ENCODE results near the gene STK24. TPM values are rescaled to one million over a fixed set of nuclear protein-coding genes. Genes with fewer than 3 reads are reported as not detected.

Gene STK24
- total and polyA plus RNA-seq, 4 donors, result 39.9 to 64.5 (median 58.1) TPM

DNA sequence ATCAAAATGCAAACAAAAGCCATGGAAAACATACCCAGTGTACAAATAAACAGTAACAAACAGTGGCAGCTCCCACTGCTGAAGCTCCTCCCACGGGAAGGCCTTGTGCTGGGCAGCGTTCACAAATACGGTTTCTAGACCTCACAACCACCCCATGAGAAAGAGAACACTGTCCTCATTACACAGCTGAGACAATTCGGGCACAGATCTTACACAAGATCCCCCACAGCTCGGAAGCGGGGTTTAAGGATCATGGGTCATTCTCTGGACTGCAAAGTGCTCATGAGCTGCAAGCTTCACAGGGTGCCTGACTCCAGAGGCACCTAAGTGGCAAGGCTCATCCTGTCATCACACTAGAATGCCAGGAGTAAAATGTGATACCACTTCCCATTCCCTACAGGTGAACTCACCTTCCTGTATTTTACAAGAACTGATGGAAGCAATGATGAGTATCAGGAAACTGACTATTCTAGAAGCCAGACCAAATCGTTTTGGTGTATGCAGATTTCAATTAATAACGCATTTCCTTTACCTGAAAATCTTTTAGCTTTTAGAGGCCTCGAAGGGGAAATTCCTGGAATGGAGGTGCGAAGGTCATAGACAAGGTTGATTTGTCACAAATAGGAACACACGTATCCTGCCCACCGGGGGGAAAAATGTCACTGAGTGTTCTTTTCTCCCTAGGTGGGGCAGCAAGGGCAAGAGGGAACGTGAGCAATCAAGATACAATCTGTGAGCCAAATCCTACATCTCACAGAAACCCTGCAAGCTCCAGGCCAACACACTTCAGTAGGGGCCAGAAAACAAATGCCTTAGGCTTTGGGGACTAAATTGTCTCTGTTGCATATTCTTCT lies 41.2 kb downstream of the STK24 start:
- 83 to 88% methylated on average over 13 of the region's 13 CpGs for WGBS, 2 donors
- Histone ChIP-seq H3K36me3 (ENCODE audit: control insufficient read depth in 1 of 2, insufficient read depth in 2 of 2, low read length in 1 of 2) (no peaks in the 10 kb centered on the region), H3K9me3 (ENCODE audit: control insufficient read depth, low read length) (no peaks in the 10 kb centered on the region), H3K4me1 (ENCODE audit: control insufficient read depth in 1 of 2, insufficient read depth in 2 of 2, low read length in 2 of 2) (no peaks in the 10 kb centered on the region), H3K27ac (ENCODE audit: low read depth in 1 of 2, low read length in 2 of 2) (no peak overlapping the region), H3K27me3 (ENCODE audit: control insufficient read depth in 1 of 2, insufficient read depth in 2 of 2, low read length in 1 of 2) (no peaks in the 10 kb centered on the region), H3K4me3 (ENCODE audit: low read length in 2 of 2) (no peak overlapping the region)
- intact Hi-C loops (cut with DNase I), result no loop called here
- DNase-seq (no peak), ATAC-seq (ENCODE audit: low FRiP score) (no peak)

- WGBS, 2 donors, result 93 to 95% methylated on average over 7 of the region's 7 CpGs
- H3K9me3 ChIP-seq (ENCODE audit: control insufficient read depth, low read length), result no peaks in the 10 kb centered on the region
- H3K4me3 ChIP-seq (ENCODE audit: low read length in 2 of 2), result no peak overlapping the region
- intact Hi-C loops (cut with DNase I), result no loop called here
- H3K27me3 ChIP-seq (ENCODE audit: control insufficient read depth in 1 of 2, insufficient read depth in 2 of 2, low read length in 1 of 2), result no peaks in the 10 kb centered on the region
- no peaks in the 10 kb centered on the region for H3K4me1 ChIP-seq (ENCODE audit: control insufficient read depth in 1 of 2, insufficient read depth in 2 of 2, low read length in 2 of 2)
- H3K27ac ChIP-seq (ENCODE audit: low read depth in 1 of 2, low read length in 2 of 2), result no peak overlapping the region
- H3K36me3 ChIP-seq (ENCODE audit: control insufficient read depth in 1 of 2, insufficient read depth in 2 of 2, low read length in 1 of 2), result no peaks in the 10 kb centered on the region
- ATAC-seq (ENCODE audit: low FRiP score) (no peak), DNase-seq (no peak)
These were observed 42.1 kb downstream of the STK24 start for GRCh38 chr13:98534821-98535220.

- Histone ChIP-seq H3K4me1 (ENCODE audit: control insufficient read depth in 1 of 2, insufficient read depth in 2 of 2, low read length in 2 of 2) (no peaks in the 10 kb centered on the region), H3K9me3 (ENCODE audit: control insufficient read depth, low read length) (no peaks in the 10 kb centered on the region), H3K27me3 (ENCODE audit: control insufficient read depth in 1 of 2, insufficient read depth in 2 of 2, low read length in 1 of 2) (no peaks in the 10 kb centered on the region), H3K36me3 (ENCODE audit: control insufficient read depth in 1 of 2, insufficient read depth in 2 of 2, low read length in 1 of 2) (no peaks in the 10 kb centered on the region), H3K4me3 (ENCODE audit: low read length in 2 of 2) (no peak overlapping the region), H3K27ac (ENCODE audit: low read depth in 1 of 2, low read length in 2 of 2) (no peak overlapping the region)
- DNase-seq, result no peak
- intact Hi-C loops (cut with DNase I), result no loop called here
- ATAC-seq (ENCODE audit: low FRiP score), result no peak
- 94 to 96% methylated on average over 9 of the region's 9 CpGs for WGBS, 2 donors
These were observed 43.0 kb downstream of the STK24 start for GRCh38 chr13:98533912-98534311.

DNA sequence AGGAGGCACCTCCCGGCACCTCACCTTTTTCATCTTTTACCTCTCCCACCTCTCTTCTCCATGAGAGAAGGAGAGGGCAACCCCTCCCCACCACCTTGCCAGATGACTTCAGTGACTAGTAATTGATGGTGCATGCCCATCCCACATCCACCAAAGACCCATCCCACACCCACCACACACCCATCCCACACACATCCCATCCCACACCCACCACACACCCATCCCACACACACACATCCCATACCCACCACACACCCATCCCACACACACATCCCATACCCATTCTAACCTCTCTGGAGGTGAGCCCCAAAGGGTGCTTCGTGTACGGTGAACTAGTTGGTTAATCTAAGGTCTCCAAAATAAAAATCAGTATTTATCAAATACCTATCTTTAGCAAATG lies 44.7 kb downstream of the STK24 start:
- no peak for DNase-seq
- Histone ChIP-seq H3K36me3 (ENCODE audit: control insufficient read depth in 1 of 2, insufficient read depth in 2 of 2, low read length in 1 of 2) (no peaks in the 10 kb centered on the region), H3K4me3 (ENCODE audit: low read length in 2 of 2) (no peak overlapping the region), H3K4me1 (ENCODE audit: control insufficient read depth in 1 of 2, insufficient read depth in 2 of 2, low read length in 2 of 2) (no peaks in the 10 kb centered on the region), H3K27ac (ENCODE audit: low read depth in 1 of 2, low read length in 2 of 2) (no peak overlapping the region), H3K27me3 (ENCODE audit: control insufficient read depth in 1 of 2, insufficient read depth in 2 of 2, low read length in 1 of 2) (no peaks in the 10 kb centered on the region), H3K9me3 (ENCODE audit: control insufficient read depth, low read length) (no peaks in the 10 kb centered on the region)
- intact Hi-C loops (cut with DNase I), result no loop called here
- 99% methylated on average over 3 of the region's 3 CpGs for WGBS, 2 donors
- ATAC-seq (ENCODE audit: low FRiP score), result no peak

DNA sequence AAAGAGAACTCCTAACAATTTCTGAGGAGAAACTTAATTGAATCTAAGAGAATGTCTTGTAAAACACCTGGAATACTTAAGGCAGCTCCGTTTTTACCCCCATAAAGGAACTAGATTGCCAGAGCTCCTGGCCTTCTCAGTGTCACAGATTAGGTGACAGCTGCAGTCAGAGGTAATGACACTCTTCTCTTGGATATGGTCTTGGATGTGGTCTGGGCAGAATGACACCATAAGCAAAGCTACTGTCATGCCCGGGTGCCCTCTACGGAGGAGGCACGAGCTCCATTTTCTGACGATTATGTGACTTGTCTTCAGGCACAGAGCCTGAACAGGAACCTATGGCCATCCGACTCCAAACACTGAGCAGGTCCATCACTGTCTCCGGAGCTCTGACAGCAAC lies 46.7 kb downstream of the STK24 start:
- H3K27ac ChIP-seq (ENCODE audit: low read depth in 1 of 2, low read length in 2 of 2), result no peak overlapping the region
- H3K36me3 ChIP-seq (ENCODE audit: control insufficient read depth in 1 of 2, insufficient read depth in 2 of 2, low read length in 1 of 2), result no peaks in the 10 kb centered on the region
- intact Hi-C loops (cut with DNase I), result no loop called here
- 93 to 95% methylated on average over 7 of the region's 7 CpGs for WGBS, 2 donors
- H3K9me3 ChIP-seq (ENCODE audit: control insufficient read depth, low read length), result no peaks in the 10 kb centered on the region
- DNase-seq (no peak), ATAC-seq (ENCODE audit: low FRiP score) (no peak)
- H3K27me3 ChIP-seq (ENCODE audit: control insufficient read depth in 1 of 2, insufficient read depth in 2 of 2, low read length in 1 of 2), result no peaks in the 10 kb centered on the region
- no peak overlapping the region for H3K4me3 ChIP-seq (ENCODE audit: low read length in 2 of 2)
- no peaks in the 10 kb centered on the region for H3K4me1 ChIP-seq (ENCODE audit: control insufficient read depth in 1 of 2, insufficient read depth in 2 of 2, low read length in 2 of 2)

GRCh38 chr13:98529171-98529570 lies 47.7 kb downstream of the STK24 start:
- DNase-seq, result no peak
- intact Hi-C loops (cut with DNase I), result no loop called here
- Histone ChIP-seq H3K36me3 (ENCODE audit: control insufficient read depth in 1 of 2, insufficient read depth in 2 of 2, low read length in 1 of 2) (no peaks in the 10 kb centered on the region), H3K4me1 (ENCODE audit: control insufficient read depth in 1 of 2, insufficient read depth in 2 of 2, low read length in 2 of 2) (no peaks in the 10 kb centered on the region), H3K27me3 (ENCODE audit: control insufficient read depth in 1 of 2, insufficient read depth in 2 of 2, low read length in 1 of 2) (no peaks in the 10 kb centered on the region), H3K4me3 (ENCODE audit: low read length in 2 of 2) (no peak overlapping the region), H3K9me3 (ENCODE audit: control insufficient read depth, low read length) (no peaks in the 10 kb centered on the region), H3K27ac (ENCODE audit: low read depth in 1 of 2, low read length in 2 of 2) (no peak overlapping the region)
- no peak for ATAC-seq (ENCODE audit: low FRiP score)
- 97 to 98% methylated on average over 8 of the region's 8 CpGs for WGBS, 2 donors

DNA sequence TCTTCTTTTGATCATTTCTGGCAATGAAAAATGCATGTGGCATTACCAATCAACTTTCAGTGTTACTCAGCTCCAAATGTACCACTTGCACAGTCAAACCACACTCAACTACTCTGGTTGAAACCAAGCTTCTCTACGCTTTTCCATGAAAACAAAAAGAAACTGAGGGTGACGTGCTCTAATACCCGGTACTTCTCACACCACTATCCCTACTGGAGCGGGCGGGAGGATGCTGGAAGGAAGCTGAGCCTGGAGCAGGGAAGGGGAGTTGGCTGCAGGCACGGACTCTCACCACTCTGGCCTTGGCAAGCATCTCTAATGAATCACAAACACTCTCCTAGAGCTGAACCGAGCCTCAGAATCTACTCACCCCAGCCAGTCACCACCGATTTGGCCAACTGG lies 48.2 kb downstream of the STK24 start:
- Histone ChIP-seq H3K36me3 (ENCODE audit: control insufficient read depth in 1 of 2, insufficient read depth in 2 of 2, low read length in 1 of 2) (no peaks in the 10 kb centered on the region), H3K4me1 (ENCODE audit: control insufficient read depth in 1 of 2, insufficient read depth in 2 of 2, low read length in 2 of 2) (no peaks in the 10 kb centered on the region), H3K27ac (ENCODE audit: low read depth in 1 of 2, low read length in 2 of 2) (no peak overlapping the region), H3K4me3 (ENCODE audit: low read length in 2 of 2) (no peak overlapping the region), H3K9me3 (ENCODE audit: control insufficient read depth, low read length) (no peaks in the 10 kb centered on the region), H3K27me3 (ENCODE audit: control insufficient read depth in 1 of 2, insufficient read depth in 2 of 2, low read length in 1 of 2) (no peaks in the 10 kb centered on the region)
- intact Hi-C loops (cut with DNase I), result no loop called here
- WGBS, 2 donors, result 59 to 67% methylated on average over 8 of the region's 8 CpGs
- no peak for ATAC-seq (ENCODE audit: low FRiP score)
- peak in 1 of 2 donors; percentile 66 for DNase-seq

DNA sequence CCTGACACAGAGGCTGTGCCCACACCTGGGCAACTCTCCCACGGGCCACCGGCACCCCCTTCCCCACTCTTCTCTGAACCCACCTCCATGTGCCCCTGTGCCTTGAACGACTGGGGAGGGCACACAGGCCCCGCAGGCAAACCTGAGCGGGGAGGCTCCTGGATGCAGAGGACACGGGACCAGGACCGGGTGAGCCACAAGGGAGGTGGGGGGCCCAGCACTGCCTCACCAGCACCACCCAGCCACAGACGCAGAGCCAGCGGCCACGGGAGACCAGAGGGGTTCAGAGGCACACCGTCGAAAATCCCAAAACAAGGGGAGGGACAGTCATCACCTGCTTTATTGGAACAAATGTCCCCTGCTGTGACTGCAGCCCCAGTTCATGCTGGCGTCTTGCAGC lies 49.4 kb downstream of the STK24 start:
- intact Hi-C loops (cut with DNase I), result no loop called here
- H3K4me3 ChIP-seq (ENCODE audit: low read length in 2 of 2), result no peak overlapping the region
- 95 to 98% methylated on average over 13 of the region's 13 CpGs for WGBS, 2 donors
- H3K27me3 ChIP-seq (ENCODE audit: control insufficient read depth in 1 of 2, insufficient read depth in 2 of 2, low read length in 1 of 2), result no peaks in the 10 kb centered on the region
- no peaks in the 10 kb centered on the region for H3K9me3 ChIP-seq (ENCODE audit: control insufficient read depth, low read length)
- no peaks in the 10 kb centered on the region for H3K36me3 ChIP-seq (ENCODE audit: control insufficient read depth in 1 of 2, insufficient read depth in 2 of 2, low read length in 1 of 2)
- no peak for DNase-seq
- no peaks in the 10 kb centered on the region for H3K4me1 ChIP-seq (ENCODE audit: control insufficient read depth in 1 of 2, insufficient read depth in 2 of 2, low read length in 2 of 2)
- no peak overlapping the region for H3K27ac ChIP-seq (ENCODE audit: low read depth in 1 of 2, low read length in 2 of 2)
- ATAC-seq (ENCODE audit: low FRiP score), result no peak

GRCh38 chr13:98526182-98526512 lies 50.8 kb downstream of the STK24 start:
- no peak overlapping the region for H3K27ac ChIP-seq (ENCODE audit: low read depth in 1 of 2, low read length in 2 of 2)
- ATAC-seq (ENCODE audit: low FRiP score) (no peak), DNase-seq (no peak)
- H3K9me3 ChIP-seq (ENCODE audit: control insufficient read depth, low read length), result no peaks in the 10 kb centered on the region
- H3K4me1 ChIP-seq (ENCODE audit: control insufficient read depth in 1 of 2, insufficient read depth in 2 of 2, low read length in 2 of 2), result no peaks in the 10 kb centered on the region
- H3K4me3 ChIP-seq (ENCODE audit: low read length in 2 of 2), result no peak overlapping the region
- no peaks in the 10 kb centered on the region for H3K27me3 ChIP-seq (ENCODE audit: control insufficient read depth in 1 of 2, insufficient read depth in 2 of 2, low read length in 1 of 2)
- no peaks in the 10 kb centered on the region for H3K36me3 ChIP-seq (ENCODE audit: control insufficient read depth in 1 of 2, insufficient read depth in 2 of 2, low read length in 1 of 2)
- 88 to 95% methylated on average over 2 of the region's 2 CpGs for WGBS, 2 donors
- intact Hi-C loops (cut with DNase I), result no loop called here

Data from aorta (tissue), 5 donors.